HUDEP-2 (cell line): ENCODE data around the gene ANKHD1.

Source experiments
- DNase-seq, 76 experiments: peaks; one replicate each; lab custom pipeline; 2025; ENCODE audit not compliant: unreplicated experiment in 76 of 76; lab: John Stamatoyannopoulos, UW

The ANKHD1 gene

GRCh38 chr5:140502834-140503233 lies 101.2 kb downstream of the ANKHD1 start:
- DNase-seq: no peak

- no peak for DNase-seq
Measured at GRCh38 chr5:140509898-140510297, 108.3 kb downstream of the ANKHD1 start.

GRCh38 chr5:140513124-140513523 lies 111.5 kb downstream of the ANKHD1 start:
- no peak for DNase-seq

- no peak for DNase-seq
Measured at GRCh38 chr5:140524003-140524402, 122.4 kb downstream of the ANKHD1 start.

GRCh38 chr5:140540227-140540626 lies 138.6 kb downstream of the ANKHD1 start:
- no peak for DNase-seq

GRCh38 chr5:140542972-140543371 lies 141.3 kb downstream of the ANKHD1 start:
- no peak for DNase-seq

- DNase-seq: no peak
Measured at GRCh38 chr5:140544986-140545385, 143.4 kb downstream of the ANKHD1 start.

GRCh38 chr5:140545606-140546005 lies 144.0 kb downstream of the ANKHD1 start:
- no peak for DNase-seq

- DNase-seq: no peak
Measured at GRCh38 chr5:140546851-140547507, 145.3 kb downstream of the ANKHD1 start.

- DNase-seq: peak in 74 of 76 experiments; percentile 24 to 95 (median 87)
Measured at GRCh38 chr5:140547508-140548299, 146.1 kb downstream of the ANKHD1 start, which contains the start of gene EIF4EBP3. TSS of gene EIF4EBP3 (plus strand) at chr5:140547662. CDS start at chr5:140547738, 76 bp downstream.

GRCh38 chr5:140548300-140548688 lies 146.7 kb downstream of the ANKHD1 start:
- peak in 13 of 76 experiments; percentile 2 to 54 (median 36) for DNase-seq

GRCh38 chr5:140548791-140549190 lies 147.2 kb downstream of the ANKHD1 start:
- no peak for DNase-seq

GRCh38 chr5:140549237-140550144 lies 147.9 kb downstream of the ANKHD1 start:
- DNase-seq: peak in 57 of 76 experiments; percentile 2 to 66 (median 33)

GRCh38 chr5:140550147-140551079 lies 148.8 kb downstream of the ANKHD1 start:
- no peak for DNase-seq

- DNase-seq: no peak
Measured at GRCh38 chr5:140551872-140552271, 150.2 kb downstream of the ANKHD1 start.

- no peak for DNase-seq
Measured at GRCh38 chr5:140553657-140554056, 152.0 kb downstream of the ANKHD1 start.

- peak in 13 of 76 experiments; percentile 3 to 49 (median 22) for DNase-seq
Measured at GRCh38 chr5:140554454-140554853, 152.8 kb downstream of the ANKHD1 start.

GRCh38 chr5:140555747-140556312 lies 154.2 kb downstream of the ANKHD1 start:
- DNase-seq: no peak

GRCh38 chr5:140556438-140556837 lies 154.8 kb downstream of the ANKHD1 start:
- DNase-seq: no peak
